ENCODE results near the gene DYRK2.
"Not testable (repeated sequence)": the region's sequence is repeated elsewhere in the genome, so short reads cannot be mapped to it uniquely, and the experiment has no call there.

Gene DYRK2

DNA sequence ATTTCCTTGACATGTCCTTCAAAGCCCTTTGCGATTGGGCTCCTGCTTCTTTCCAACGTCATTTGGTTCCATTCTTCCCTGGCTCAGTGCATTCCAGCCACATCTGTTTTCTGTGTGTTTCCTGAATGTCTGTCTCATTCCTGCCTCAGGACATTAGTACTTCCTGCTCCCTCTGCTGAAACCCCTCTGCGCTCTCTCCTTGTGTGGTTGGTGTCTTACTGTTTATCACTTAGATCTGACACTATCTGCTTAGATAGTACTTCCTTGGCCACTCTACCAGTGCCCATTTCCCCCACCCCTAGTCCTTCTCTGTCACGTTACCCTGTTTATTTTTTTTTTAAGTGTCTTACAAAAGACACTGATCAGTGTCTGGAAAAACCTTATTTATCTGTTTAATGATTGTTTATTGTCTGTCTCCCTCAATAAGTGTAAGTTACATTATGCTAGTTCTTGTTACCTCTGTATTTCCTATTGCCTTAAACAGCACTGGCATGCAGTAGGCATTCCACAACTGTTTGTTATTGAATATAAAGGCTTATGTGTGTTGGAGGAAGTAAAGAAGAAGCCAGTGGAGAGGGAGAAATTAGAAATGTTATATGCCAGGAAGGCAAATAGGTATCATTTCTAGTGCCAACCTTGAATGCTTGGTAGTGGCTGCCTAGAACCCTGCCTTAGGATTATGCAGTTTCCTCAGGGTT lies 21.5 kb downstream of the DYRK2 start:
- Histone ChIP-seq H3K27ac (ENCODE audit: low read depth, low read length) (no peak overlapping the region), H3K36me3 (ENCODE audit: insufficient read depth, low read length) (peaks cover 6% of the 10 kb centered on the region; the same call in 1 of the 2 replicates), H3K27me3 (ENCODE audit: insufficient read depth, low read length) (no peaks in the 10 kb centered on the region), H3K4me1 (ENCODE audit: control insufficient read depth, insufficient read depth, low read length, unreplicated experiment) (peaks cover 3% of the 10 kb centered on the region), H2AFZ (ENCODE audit: low read length, unreplicated experiment) (no peak overlapping the region), H3K4me3 (ENCODE audit: low read depth, low read length) (no peak overlapping the region), H3K79me2 (ENCODE audit: control insufficient read depth, insufficient read depth, low read length, unreplicated experiment) (no peaks in the 10 kb centered on the region)

DNA sequence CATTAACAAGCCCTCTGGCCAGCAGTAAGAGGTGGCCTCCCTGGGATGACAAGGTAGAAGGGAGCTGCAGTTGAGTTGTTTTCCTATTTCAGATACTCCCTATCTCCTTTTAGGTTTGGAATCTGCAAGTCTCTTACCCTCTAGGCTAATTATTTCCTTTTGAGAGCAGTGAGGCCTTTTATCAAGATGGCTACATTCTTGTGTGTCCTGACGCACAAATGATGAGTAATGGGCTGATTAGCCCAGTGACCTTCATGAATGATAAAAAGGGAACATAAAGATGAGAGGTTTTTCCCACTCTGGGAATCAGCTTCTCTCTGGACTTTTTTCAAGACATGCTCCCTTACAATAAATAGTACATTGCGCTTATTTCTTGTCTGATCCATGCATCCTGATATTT lies 22.9 kb downstream of the DYRK2 start:
- H3K79me2 ChIP-seq (ENCODE audit: control insufficient read depth, insufficient read depth, low read length, unreplicated experiment), result no peaks in the 10 kb centered on the region
- H3K27ac ChIP-seq (ENCODE audit: low read depth, low read length), result no peak overlapping the region
- H3K4me1 ChIP-seq (ENCODE audit: control insufficient read depth, insufficient read depth, low read length, unreplicated experiment), result peaks cover 6% of the 10 kb centered on the region
- peaks cover 6% of the 10 kb centered on the region; the same call in 1 of the 2 replicates for H3K36me3 ChIP-seq (ENCODE audit: insufficient read depth, low read length)
- H3K4me3 ChIP-seq (ENCODE audit: low read depth, low read length), result no peak overlapping the region
- no peaks in the 10 kb centered on the region for H3K27me3 ChIP-seq (ENCODE audit: insufficient read depth, low read length)
- H2AFZ ChIP-seq (ENCODE audit: low read length, unreplicated experiment), result no peak overlapping the region

DNA sequence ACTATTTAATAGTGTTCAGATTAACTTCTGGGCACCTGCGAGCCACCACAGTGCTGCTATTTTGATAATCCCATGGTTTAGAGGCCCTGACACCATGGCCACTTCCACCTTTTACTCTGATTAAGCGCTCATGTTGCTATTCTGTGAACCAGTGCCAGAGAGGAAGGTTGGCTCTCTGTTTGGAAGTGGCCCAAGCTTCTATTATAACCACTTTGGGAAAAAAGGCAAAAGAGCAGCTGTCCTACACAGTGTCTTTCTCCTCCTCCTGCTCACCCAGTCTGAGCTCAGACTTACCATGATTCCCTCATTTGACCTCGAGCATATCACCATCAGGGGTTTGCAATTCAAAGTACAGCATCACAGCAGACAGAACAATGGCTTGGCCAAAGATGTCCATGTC lies 23.3 kb downstream of the DYRK2 start:
- H3K27ac ChIP-seq (ENCODE audit: low read depth, low read length), result no peak overlapping the region
- peaks cover 11% of the 10 kb centered on the region for H3K4me1 ChIP-seq (ENCODE audit: control insufficient read depth, insufficient read depth, low read length, unreplicated experiment)
- no peaks in the 10 kb centered on the region for H3K79me2 ChIP-seq (ENCODE audit: control insufficient read depth, insufficient read depth, low read length, unreplicated experiment)
- H2AFZ ChIP-seq (ENCODE audit: low read length, unreplicated experiment), result no peak overlapping the region
- H3K4me3 ChIP-seq (ENCODE audit: low read depth, low read length), result no peak overlapping the region
- no peaks in the 10 kb centered on the region for H3K27me3 ChIP-seq (ENCODE audit: insufficient read depth, low read length)
- H3K36me3 ChIP-seq (ENCODE audit: insufficient read depth, low read length), result peaks cover 6% of the 10 kb centered on the region; the same call in 1 of the 2 replicates

- peaks cover 16% of the 10 kb centered on the region for H3K4me1 ChIP-seq (ENCODE audit: control insufficient read depth, insufficient read depth, low read length, unreplicated experiment)
- H3K79me2 ChIP-seq (ENCODE audit: control insufficient read depth, insufficient read depth, low read length, unreplicated experiment); H3K36me3 ChIP-seq (ENCODE audit: insufficient read depth, low read length); H3K4me3 ChIP-seq (ENCODE audit: low read depth, low read length); H3K27ac ChIP-seq (ENCODE audit: low read depth, low read length); H2AFZ ChIP-seq (ENCODE audit: low read length, unreplicated experiment); H3K27me3 ChIP-seq (ENCODE audit: insufficient read depth, low read length): not testable (repeated sequence)
These were observed 24.0 kb downstream of the DYRK2 start for GRCh38 chr12:67672507-67672906.

DNA sequence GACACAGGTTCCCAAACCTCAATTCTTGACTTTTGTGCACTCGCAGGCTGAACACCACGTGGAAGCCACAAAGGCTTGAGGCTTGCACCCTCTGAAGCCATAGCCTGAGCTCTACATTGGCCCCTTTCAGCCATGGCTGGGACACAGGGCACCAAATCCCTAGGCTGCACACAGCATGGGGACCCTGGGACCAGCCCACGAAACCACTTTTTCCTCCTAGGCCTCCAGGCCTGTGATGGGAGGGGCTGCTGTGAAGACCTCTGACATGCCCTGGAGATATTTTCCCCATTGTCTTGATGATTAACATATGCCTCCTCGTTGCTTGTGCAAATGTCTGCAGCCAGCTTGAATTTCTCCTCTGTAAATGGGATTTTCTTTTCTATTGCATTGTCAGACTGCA lies 25.0 kb downstream of the DYRK2 start:
- not testable (repeated sequence) for H3K36me3 ChIP-seq (ENCODE audit: insufficient read depth, low read length); H3K4me3 ChIP-seq (ENCODE audit: low read depth, low read length); H3K27ac ChIP-seq (ENCODE audit: low read depth, low read length); H3K27me3 ChIP-seq (ENCODE audit: insufficient read depth, low read length); H3K79me2 ChIP-seq (ENCODE audit: control insufficient read depth, insufficient read depth, low read length, unreplicated experiment); H2AFZ ChIP-seq (ENCODE audit: low read length, unreplicated experiment)
- H3K4me1 ChIP-seq (ENCODE audit: control insufficient read depth, insufficient read depth, low read length, unreplicated experiment), result peaks cover 21% of the 10 kb centered on the region

- H3K27ac ChIP-seq (ENCODE audit: low read depth, low read length), result no peak overlapping the region
- no peak overlapping the region for H2AFZ ChIP-seq (ENCODE audit: low read length, unreplicated experiment)
- H3K27me3 ChIP-seq (ENCODE audit: insufficient read depth, low read length), result no peaks in the 10 kb centered on the region
- H3K4me1 ChIP-seq (ENCODE audit: control insufficient read depth, insufficient read depth, low read length, unreplicated experiment), result peaks cover 27% of the 10 kb centered on the region
- H3K36me3 ChIP-seq (ENCODE audit: insufficient read depth, low read length), result peaks cover 6% of the 10 kb centered on the region; the same call in 1 of the 2 replicates
- H3K4me3 ChIP-seq (ENCODE audit: low read depth, low read length), result no peak overlapping the region
- H3K79me2 ChIP-seq (ENCODE audit: control insufficient read depth, insufficient read depth, low read length, unreplicated experiment), result no peaks in the 10 kb centered on the region
These were observed 25.9 kb downstream of the DYRK2 start for GRCh38 chr12:67674417-67674816.

GRCh38 chr12:67676624-67677023 lies 28.1 kb downstream of the DYRK2 start:
- H3K4me3 ChIP-seq (ENCODE audit: low read depth, low read length), result no peak overlapping the region
- no peaks in the 10 kb centered on the region for H3K79me2 ChIP-seq (ENCODE audit: control insufficient read depth, insufficient read depth, low read length, unreplicated experiment)
- no peak overlapping the region for H3K27ac ChIP-seq (ENCODE audit: low read depth, low read length)
- peaks cover 35% of the 10 kb centered on the region for H3K4me1 ChIP-seq (ENCODE audit: control insufficient read depth, insufficient read depth, low read length, unreplicated experiment)
- H3K36me3 ChIP-seq (ENCODE audit: insufficient read depth, low read length), result peaks cover 6% of the 10 kb centered on the region; the same call in 1 of the 2 replicates
- no peaks in the 10 kb centered on the region for H3K27me3 ChIP-seq (ENCODE audit: insufficient read depth, low read length)
- H2AFZ ChIP-seq (ENCODE audit: low read length, unreplicated experiment), result no peak overlapping the region

DNA sequence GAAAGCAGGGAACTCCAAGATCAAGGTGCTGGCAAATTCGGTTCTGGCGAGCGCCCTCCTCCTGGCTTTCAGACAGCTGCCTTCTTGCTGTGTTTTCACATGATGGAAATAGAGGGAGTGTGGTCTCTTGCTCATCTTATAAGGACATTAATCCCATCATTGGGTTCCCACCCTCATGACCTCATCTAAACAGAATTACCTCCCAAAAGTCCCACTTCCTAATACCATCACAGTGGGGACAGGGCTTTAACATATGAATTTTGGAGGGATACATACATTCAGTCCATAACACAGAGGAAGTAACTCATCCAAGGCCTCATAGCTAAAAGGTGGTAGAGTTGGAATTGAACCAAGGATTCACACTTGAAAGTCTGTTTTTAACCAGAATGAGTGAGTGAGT lies 28.6 kb downstream of the DYRK2 start:
- Histone ChIP-seq H3K27me3 (ENCODE audit: insufficient read depth, low read length) (no peaks in the 10 kb centered on the region), H3K79me2 (ENCODE audit: control insufficient read depth, insufficient read depth, low read length, unreplicated experiment) (no peaks in the 10 kb centered on the region), H3K4me1 (ENCODE audit: control insufficient read depth, insufficient read depth, low read length, unreplicated experiment) (peaks cover 39% of the 10 kb centered on the region), H2AFZ (ENCODE audit: low read length, unreplicated experiment) (no peak overlapping the region), H3K27ac (ENCODE audit: low read depth, low read length) (no peak overlapping the region), H3K4me3 (ENCODE audit: low read depth, low read length) (no peak overlapping the region), H3K36me3 (ENCODE audit: insufficient read depth, low read length) (peaks cover 6% of the 10 kb centered on the region; the same call in 1 of the 2 replicates)

- H3K27me3 ChIP-seq (ENCODE audit: insufficient read depth, low read length), result no peaks in the 10 kb centered on the region
- H3K4me3 ChIP-seq (ENCODE audit: low read depth, low read length), result no peak overlapping the region
- H3K27ac ChIP-seq (ENCODE audit: low read depth, low read length), result peak overlapping the region; percentile 68
- H3K79me2 ChIP-seq (ENCODE audit: control insufficient read depth, insufficient read depth, low read length, unreplicated experiment), result no peaks in the 10 kb centered on the region
- peak overlapping the region; percentile 54 for H2AFZ ChIP-seq (ENCODE audit: low read length, unreplicated experiment)
- peaks cover 38% of the 10 kb centered on the region for H3K4me1 ChIP-seq (ENCODE audit: control insufficient read depth, insufficient read depth, low read length, unreplicated experiment)
- no peaks in the 10 kb centered on the region for H3K36me3 ChIP-seq (ENCODE audit: insufficient read depth, low read length)
These were observed 32.7 kb downstream of the DYRK2 start for GRCh38 chr12:67681105-67681778.

- Histone ChIP-seq H3K79me2 (ENCODE audit: control insufficient read depth, insufficient read depth, low read length, unreplicated experiment) (no peaks in the 10 kb centered on the region), H3K36me3 (ENCODE audit: insufficient read depth, low read length) (no peaks in the 10 kb centered on the region), H3K27me3 (ENCODE audit: insufficient read depth, low read length) (no peaks in the 10 kb centered on the region), H2AFZ (ENCODE audit: low read length, unreplicated experiment) (no peak overlapping the region), H3K4me3 (ENCODE audit: low read depth, low read length) (no peak overlapping the region), H3K27ac (ENCODE audit: low read depth, low read length) (no peak overlapping the region), H3K4me1 (ENCODE audit: control insufficient read depth, insufficient read depth, low read length, unreplicated experiment) (peaks cover 30% of the 10 kb centered on the region)
These were observed 33.5 kb downstream of the DYRK2 start for GRCh38 chr12:67681941-67682620.
